GM15510 (cell line): ENCODE data around the gene HTD2.

ENCODE experiments used
- POLR2A ChIP-seq: IDR thresholded peaks from 3 replicates; pipeline ENCODE4 v1.6.1; 2011; ENCODE audit warnings: borderline replicate concordance; ENCODE audit not compliant: insufficient read length; ENCODE audit errors: extremely low read depth

Gene HTD2

GRCh38 chr3:58357402-58357801 is 51.1 kb downstream of the HTD2 start:
- TF ChIP-seq POLR2A: no peak

- no peak for TF ChIP-seq POLR2A
Observed at GRCh38 chr3:58358092-58358491, 51.8 kb downstream of the HTD2 start.

- no peak for TF ChIP-seq POLR2A
Observed at GRCh38 chr3:58358808-58359207, 52.5 kb downstream of the HTD2 start.

- no peak for TF ChIP-seq POLR2A
Observed at GRCh38 chr3:58359621-58360020, 53.3 kb downstream of the HTD2 start.

- TF ChIP-seq POLR2A: no peak
Observed at GRCh38 chr3:58361866-58362265, 55.5 kb downstream of the HTD2 start.

GRCh38 chr3:58366699-58367098 is 60.4 kb downstream of the HTD2 start:
- no peak for TF ChIP-seq POLR2A

GRCh38 chr3:58369038-58369437 is 62.7 kb downstream of the HTD2 start:
- no peak for TF ChIP-seq POLR2A
